Chondrocyte (in vitro differentiated cells): Measurements from ENCODE around the gene MBD5. TPM values are rescaled to one million over a fixed set of nuclear protein-coding genes. Genes with fewer than 3 reads are reported as not detected.

Experiments used
- DNase-seq: peaks from one replicate; pipeline ENCODE4 v3.0.0; 2021; ENCODE audit warnings: mixed read lengths, low spot score
- H3K27ac Mint-ChIP-seq: one replicate; pipeline ENCODE4 v1.8.0; 2021; ENCODE audit warnings: mild to moderate bottlenecking, moderate library complexity, mixed read lengths; ENCODE audit not compliant: unreplicated experiment
- H3K27me3 Mint-ChIP-seq: 2 replicates; pipeline ENCODE4 v1.8.0; 2021; ENCODE audit warnings: low read depth, mixed read lengths
- H3K36me3 Mint-ChIP-seq: 2 replicates; pipeline ENCODE4 v1.8.0; 2021; ENCODE audit warnings: low read depth, mixed read lengths
- H3K4me1 Mint-ChIP-seq: 2 replicates; pipeline ENCODE4 v1.8.0; 2021; ENCODE audit warnings: low read depth, mild to moderate bottlenecking, mixed read lengths
- H3K4me3 Mint-ChIP-seq: one replicate; pipeline ENCODE4 v1.8.0; 2021; ENCODE audit warnings: mild to moderate bottlenecking, moderate library complexity, mixed read lengths; ENCODE audit not compliant: unreplicated experiment
- H3K9me3 Mint-ChIP-seq: 2 replicates; pipeline ENCODE4 v1.8.0; 2021; ENCODE audit warnings: low read depth, mixed read lengths
- total RNA-seq: library from RNA; stranded (reverse); gene quantifications from 3 replicates; pipeline ENCODE4 v1.2.1, GENCODE V29; 2021
- TF ChIP-seq, protein P1 (sequence below): fragments of 200-600 bp; sonication (generic); IDR thresholded peaks from 2 replicates; pipeline ENCODE4 v1.5.0; 2021; ENCODE audit warnings: antibody characterized with exemption, mild to moderate bottlenecking, moderate library complexity

MBD5 gene
- total RNA-seq, 1 donor from 2014 or later = 31.1 TPM

DNA sequence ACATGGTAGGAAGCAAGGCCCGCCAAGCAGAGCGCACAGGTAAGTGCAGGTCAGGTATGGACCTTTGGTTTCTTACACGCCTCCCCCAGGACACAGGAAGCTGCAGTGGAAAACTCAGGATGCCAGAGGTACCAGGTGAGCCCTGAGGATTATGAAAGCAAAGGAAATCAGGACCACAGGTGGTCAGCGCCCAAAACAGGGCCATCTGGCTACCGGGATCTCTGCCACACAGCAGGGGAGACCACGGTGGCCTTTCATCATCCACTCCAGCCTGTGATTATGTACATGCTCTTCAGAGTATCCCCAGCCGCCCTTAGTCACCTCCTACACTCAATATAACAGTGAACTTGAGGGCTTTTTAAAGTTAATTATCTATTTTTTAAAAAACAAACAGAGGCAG, 498.1 kb downstream of the MBD5 start:
- Mint-ChIP-seq H3K9me3 (no peaks in the 10 kb centered on the region), H3K4me1 (peaks cover 15% of the 10 kb centered on the region), H3K27ac (no peak overlapping the region), H3K36me3 (peaks cover 4% of the 10 kb centered on the region), H3K27me3 (no peaks in the 10 kb centered on the region), H3K4me3 (no peak overlapping the region)
- TF ChIP-seq, protein P1, sequence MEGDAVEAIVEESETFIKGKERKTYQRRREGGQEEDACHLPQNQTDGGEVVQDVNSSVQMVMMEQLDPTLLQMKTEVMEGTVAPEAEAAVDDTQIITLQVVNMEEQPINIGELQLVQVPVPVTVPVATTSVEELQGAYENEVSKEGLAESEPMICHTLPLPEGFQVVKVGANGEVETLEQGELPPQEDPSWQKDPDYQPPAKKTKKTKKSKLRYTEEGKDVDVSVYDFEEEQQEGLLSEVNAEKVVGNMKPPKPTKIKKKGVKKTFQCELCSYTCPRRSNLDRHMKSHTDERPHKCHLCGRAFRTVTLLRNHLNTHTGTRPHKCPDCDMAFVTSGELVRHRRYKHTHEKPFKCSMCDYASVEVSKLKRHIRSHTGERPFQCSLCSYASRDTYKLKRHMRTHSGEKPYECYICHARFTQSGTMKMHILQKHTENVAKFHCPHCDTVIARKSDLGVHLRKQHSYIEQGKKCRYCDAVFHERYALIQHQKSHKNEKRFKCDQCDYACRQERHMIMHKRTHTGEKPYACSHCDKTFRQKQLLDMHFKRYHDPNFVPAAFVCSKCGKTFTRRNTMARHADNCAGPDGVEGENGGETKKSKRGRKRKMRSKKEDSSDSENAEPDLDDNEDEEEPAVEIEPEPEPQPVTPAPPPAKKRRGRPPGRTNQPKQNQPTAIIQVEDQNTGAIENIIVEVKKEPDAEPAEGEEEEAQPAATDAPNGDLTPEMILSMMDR = no peak
- no peak for DNase-seq

DNA sequence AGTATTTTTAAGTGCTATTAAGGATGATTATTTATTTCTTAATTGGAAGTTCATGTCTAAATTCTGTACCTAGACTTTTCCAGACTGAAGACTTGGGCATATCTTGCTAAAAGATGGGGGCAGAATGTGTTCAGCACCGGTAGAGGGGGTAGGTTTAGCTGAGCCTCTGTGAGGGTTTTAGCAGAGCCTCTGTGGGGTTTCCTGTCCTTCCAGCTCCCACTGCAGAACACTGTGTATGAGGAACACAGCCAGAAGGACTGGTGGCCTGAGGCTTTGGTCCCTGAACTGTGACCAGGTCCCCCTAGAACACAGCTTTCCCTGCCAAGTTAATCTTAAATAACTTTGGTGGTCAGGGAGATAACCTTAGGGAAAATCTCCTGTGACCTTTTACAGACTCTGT, 500.3 kb downstream of the MBD5 start:
- no peaks in the 10 kb centered on the region for H3K9me3 Mint-ChIP-seq
- H3K27ac Mint-ChIP-seq = no peak overlapping the region
- TF ChIP-seq, protein P1 = no peak
- H3K36me3 Mint-ChIP-seq = peaks cover 4% of the 10 kb centered on the region
- H3K4me1 Mint-ChIP-seq = peaks cover 7% of the 10 kb centered on the region
- DNase-seq = no peak
- H3K27me3 Mint-ChIP-seq = no peaks in the 10 kb centered on the region
- H3K4me3 Mint-ChIP-seq = no peak overlapping the region

DNA sequence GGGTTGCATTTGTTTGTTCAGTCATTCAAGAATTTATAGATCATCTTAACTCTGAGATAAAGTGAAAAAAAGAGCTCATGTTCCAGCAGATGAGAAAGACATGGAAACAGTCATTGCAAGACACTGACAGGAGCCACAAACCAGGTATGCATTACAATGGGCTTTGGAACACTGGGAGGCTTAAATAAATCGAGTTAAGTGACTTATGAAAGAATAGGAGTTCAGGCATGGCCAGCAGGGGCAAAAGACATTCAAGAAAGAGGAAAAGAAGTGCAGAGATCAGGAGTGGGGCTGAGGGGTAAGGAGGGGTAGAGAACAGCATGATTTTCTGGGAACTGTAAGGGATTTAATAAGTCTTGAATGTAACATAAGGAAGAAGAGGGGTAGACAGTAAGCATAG, 502.4 kb downstream of the MBD5 start:
- Mint-ChIP-seq H3K4me3 (no peak overlapping the region), H3K27me3 (no peaks in the 10 kb centered on the region), H3K36me3 (peaks cover 2% of the 10 kb centered on the region), H3K4me1 (peaks cover 4% of the 10 kb centered on the region), H3K27ac (no peak overlapping the region), H3K9me3 (no peaks in the 10 kb centered on the region)
- no peak for DNase-seq
- TF ChIP-seq, protein P1 = no peak

DNA sequence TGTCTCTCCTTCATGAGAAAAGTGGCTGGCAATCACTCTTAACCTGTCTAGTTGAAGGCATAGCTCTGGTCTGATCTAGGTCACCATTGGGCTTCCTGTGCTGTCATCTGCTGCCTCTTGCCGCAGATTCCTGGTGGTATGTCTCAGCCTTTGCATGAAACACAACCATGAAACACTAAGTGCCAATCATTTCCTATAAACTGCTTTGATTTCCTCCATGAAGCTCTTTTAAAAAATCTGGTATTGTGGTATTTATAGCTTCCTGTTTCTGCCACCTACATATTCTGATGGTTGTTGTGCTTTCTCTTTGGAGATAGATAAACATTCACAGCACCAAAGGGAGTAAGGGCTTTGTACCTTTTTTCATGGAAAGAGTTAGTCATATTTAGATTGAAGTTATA, 503.6 kb downstream of the MBD5 start:
- no peaks in the 10 kb centered on the region for H3K9me3 Mint-ChIP-seq
- no peak for DNase-seq
- H3K4me3 Mint-ChIP-seq = no peak overlapping the region
- TF ChIP-seq, protein P1 = no peak
- no peak overlapping the region for H3K27ac Mint-ChIP-seq
- no peaks in the 10 kb centered on the region for H3K36me3 Mint-ChIP-seq
- H3K4me1 Mint-ChIP-seq = peaks cover 4% of the 10 kb centered on the region
- H3K27me3 Mint-ChIP-seq = no peaks in the 10 kb centered on the region

DNA sequence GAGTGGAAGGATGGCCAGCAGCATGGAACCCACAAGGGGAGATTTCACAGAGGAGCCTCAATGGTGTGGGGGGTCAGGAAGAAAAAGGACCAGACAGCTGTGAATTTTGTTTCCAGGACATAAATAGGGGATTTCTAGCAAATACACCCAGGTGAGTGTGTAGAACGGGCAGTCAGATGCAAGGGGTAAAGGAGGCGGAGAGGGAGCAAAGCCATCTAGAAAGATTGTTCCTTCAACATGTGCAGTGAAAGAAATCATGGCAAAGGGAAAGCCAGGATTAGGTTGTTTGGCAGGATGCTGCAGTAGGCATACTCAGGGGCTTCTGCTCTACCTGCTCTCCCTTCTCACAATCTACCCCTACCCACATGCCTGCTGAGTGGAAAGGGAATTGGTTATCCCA, 504.2 kb downstream of the MBD5 start:
- Mint-ChIP-seq H3K4me1 (peaks cover 4% of the 10 kb centered on the region), H3K36me3 (no peaks in the 10 kb centered on the region), H3K27ac (no peak overlapping the region), H3K9me3 (no peaks in the 10 kb centered on the region), H3K27me3 (no peaks in the 10 kb centered on the region), H3K4me3 (no peak overlapping the region)
- TF ChIP-seq, protein P1 = no peak
- DNase-seq = no peak
